ENCODE results near the gene LIN28B. TPM values are rescaled to one million over a fixed set of nuclear protein-coding genes. Genes with fewer than 3 reads are reported as not detected.

The LIN28B gene
- total and polyA plus RNA-seq, 12 donors, result 0.08 to 8.7 (median 0.09) TPM; not detected in 7

DNA sequence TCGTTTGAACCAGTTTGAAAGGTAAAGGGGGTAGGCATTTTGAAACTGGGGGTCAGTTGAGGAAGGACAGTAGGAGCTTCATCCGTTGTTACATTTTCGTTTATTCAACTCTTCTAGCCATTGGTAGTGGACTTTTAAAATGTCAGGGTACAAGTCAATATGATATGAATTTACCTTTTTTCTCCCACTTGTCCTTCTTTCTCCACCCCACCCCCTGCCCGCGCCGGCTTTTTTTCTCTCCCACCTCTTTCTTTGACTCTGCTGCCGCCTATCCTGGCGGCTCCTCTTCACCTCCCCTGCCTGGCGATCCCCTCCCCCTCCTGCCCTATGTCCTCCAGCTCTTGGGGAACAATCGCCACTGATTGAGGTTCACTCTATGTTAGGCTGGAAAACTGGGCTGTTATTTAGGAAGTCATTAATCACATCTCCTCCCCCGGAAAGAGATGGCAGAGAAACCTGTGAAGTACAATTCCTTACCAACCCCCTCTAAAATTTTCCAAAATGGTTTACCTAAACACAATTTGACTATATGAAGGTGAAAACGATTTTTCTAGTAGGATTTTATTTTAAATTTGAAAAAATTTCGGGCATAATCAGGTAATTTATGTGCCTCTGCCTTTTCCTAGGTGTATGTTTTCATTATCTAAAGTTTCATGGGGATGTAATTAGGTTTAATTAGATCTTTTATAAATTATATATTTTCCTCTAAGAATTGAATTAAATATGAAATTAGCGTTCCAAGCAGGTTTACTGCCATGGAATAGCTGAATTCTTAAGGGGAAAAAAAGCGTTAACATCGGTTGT lies 778 bp upstream of the LIN28B start:
- no peak for DNase-seq
- Histone ChIP-seq H3K36me3 (replicated peaks in 1 of 2) (no peaks in the 10 kb centered on the region), H3K27ac (no peak overlapping the region), H3K27me3 (peaks cover 87% of the 10 kb centered on the region), H3K4me3 (no peak overlapping the region), H3K4me1 (replicated peaks in 1 of 2) (no peaks in the 10 kb centered on the region), H3K9me3 (replicated peaks in 1 of 3) (no peaks in the 10 kb centered on the region)
- TF ChIP-seq, protein P1, sequence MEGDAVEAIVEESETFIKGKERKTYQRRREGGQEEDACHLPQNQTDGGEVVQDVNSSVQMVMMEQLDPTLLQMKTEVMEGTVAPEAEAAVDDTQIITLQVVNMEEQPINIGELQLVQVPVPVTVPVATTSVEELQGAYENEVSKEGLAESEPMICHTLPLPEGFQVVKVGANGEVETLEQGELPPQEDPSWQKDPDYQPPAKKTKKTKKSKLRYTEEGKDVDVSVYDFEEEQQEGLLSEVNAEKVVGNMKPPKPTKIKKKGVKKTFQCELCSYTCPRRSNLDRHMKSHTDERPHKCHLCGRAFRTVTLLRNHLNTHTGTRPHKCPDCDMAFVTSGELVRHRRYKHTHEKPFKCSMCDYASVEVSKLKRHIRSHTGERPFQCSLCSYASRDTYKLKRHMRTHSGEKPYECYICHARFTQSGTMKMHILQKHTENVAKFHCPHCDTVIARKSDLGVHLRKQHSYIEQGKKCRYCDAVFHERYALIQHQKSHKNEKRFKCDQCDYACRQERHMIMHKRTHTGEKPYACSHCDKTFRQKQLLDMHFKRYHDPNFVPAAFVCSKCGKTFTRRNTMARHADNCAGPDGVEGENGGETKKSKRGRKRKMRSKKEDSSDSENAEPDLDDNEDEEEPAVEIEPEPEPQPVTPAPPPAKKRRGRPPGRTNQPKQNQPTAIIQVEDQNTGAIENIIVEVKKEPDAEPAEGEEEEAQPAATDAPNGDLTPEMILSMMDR (IDR thresholded peaks at IDR 0.05), result no peak
- no peak for TF ChIP-seq POLR2A (IDR thresholded peaks at IDR 0.05)
- intact Hi-C loops (cut with DNase I), result no loop called here
- WGBS, 4 donors, result 8 to 18% (median 14%) methylated on average over 16 of the region's 16 CpGs

DNA sequence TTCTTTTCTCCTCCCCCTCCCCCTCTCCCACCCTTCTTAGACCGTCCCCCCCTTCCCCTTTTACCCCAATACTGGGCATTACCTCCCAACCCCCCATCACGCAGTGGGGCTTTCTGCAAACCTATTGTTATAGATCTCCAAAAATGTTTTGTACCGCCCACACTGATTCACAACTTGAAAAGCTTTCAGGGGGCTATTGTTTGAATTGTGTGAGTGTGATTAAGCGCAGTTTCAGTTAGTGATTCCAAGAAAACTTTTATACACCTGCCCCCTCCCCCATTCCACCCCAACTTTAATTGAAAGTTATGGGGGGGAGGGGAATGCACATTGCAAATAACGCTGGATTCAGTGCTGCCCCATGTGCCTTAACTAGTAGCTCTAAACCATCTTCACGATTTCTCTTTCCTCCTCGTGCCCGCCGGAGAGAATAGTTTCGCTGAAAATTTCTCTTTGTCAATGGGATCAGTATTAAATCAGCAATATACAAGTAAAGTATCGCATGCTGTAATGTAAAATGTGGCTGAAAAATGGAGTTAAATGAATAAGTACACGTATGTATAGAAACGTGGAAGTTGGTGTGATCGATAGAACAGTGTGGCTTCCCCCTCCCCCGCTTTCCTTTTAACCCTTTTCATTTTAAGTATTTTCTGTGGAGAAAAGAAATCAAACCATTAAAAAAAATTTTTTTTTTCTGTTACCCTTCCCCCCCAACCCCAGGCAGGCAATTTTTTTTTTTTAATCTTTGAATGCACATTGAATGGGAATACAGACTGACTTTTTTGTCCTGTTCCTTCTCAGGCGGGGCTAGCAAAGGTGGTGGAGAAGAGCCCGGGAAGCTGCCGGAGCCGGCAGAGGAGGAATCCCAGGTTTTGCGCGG lies 632 bp downstream of the LIN28B start:
- peaks cover 0 to 5% (median 0%) of the 10 kb centered on the region in 3 donors for H3K9me3 ChIP-seq (replicated peaks in 1 of 3)
- H3K27ac ChIP-seq, result no peak overlapping the region
- WGBS, 4 donors, result 7 to 14% (median 8%) methylated on average over 21 of the region's 21 CpGs
- H3K4me1 ChIP-seq (replicated peaks in 1 of 2), result no peaks in the 10 kb centered on the region
- intact Hi-C loops (cut with DNase I), result no loop called here
- TF ChIP-seq POLR2A (IDR thresholded peaks at IDR 0.05), result no peak
- TF ChIP-seq, protein P1 (IDR thresholded peaks at IDR 0.05), result no peak
- H3K4me3 ChIP-seq, result no peak overlapping the region
- DNase-seq, result no peak
- peaks cover 79% of the 10 kb centered on the region for H3K27me3 ChIP-seq
- no peaks in the 10 kb centered on the region for H3K36me3 ChIP-seq (replicated peaks in 1 of 2)

DNA sequence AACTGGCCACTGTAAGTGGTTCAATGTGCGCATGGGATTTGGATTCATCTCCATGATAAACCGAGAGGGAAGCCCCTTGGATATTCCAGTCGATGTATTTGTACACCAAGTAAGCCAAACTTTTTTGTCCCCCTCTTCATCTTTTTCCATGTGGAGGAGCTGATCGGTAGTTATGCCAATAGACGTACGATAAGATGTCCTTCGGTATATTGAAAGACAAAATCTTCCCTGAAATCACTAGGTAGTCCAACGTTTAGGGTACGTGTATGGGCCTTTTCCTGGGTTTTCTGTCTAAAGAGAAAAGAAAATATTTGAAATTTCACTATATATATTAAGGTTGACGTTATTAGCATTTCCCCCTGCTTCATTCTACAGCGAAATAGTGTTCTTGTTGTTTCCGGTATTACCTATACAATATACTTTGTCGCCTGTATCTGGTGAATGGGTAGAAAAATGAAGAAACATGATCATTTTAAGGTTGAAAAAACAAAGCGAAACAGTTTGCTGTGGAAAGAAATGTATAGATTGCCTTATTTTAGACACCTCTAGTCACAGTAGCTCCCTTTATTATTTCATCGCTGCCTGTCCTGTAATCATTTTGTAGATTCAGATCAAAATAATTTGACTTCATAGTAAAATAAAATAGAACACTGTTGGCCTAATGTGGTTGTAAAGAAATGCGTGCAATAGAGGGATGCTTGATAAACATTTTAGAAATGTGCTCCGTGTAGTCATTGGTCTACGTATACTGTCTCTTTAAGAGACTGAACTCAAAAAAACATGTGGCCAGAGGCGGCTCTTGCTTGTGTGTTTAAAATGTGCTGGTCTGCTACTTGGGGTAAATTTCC lies 1.5 kb downstream of the LIN28B start:
- peaks cover 0 to 5% (median 0%) of the 10 kb centered on the region in 3 donors for H3K9me3 ChIP-seq (replicated peaks in 1 of 3)
- peaks cover 71% of the 10 kb centered on the region for H3K27me3 ChIP-seq
- DNase-seq, result no peak
- no peak for TF ChIP-seq POLR2A (IDR thresholded peaks at IDR 0.05)
- TF ChIP-seq, protein P1 (IDR thresholded peaks at IDR 0.05), result no peak
- H3K36me3 ChIP-seq (replicated peaks in 1 of 2), result no peaks in the 10 kb centered on the region
- WGBS, 4 donors, result 9 to 18% (median 12%) methylated on average over 19 of the region's 19 CpGs
- H3K27ac ChIP-seq, result no peak overlapping the region
- no peak overlapping the region for H3K4me3 ChIP-seq
- intact Hi-C loops (cut with DNase I), result no loop called here
- no peaks in the 10 kb centered on the region for H3K4me1 ChIP-seq (replicated peaks in 1 of 2)

All from adrenal gland (tissue), 12 donors.